Hypothalamus (tissue), 51 donors: ENCODE measurements around the gene CIAO2B.
"Not testable (repeated sequence)": the region's sequence is repeated elsewhere in the genome, so short reads cannot be mapped to it uniquely, and the experiment has no call there.

Experiments
- DNase-seq, 51 donors: peaks; one replicate each; lab custom pipeline; 2025; lab: John Stamatoyannopoulos, UW

Gene CIAO2B

DNA sequence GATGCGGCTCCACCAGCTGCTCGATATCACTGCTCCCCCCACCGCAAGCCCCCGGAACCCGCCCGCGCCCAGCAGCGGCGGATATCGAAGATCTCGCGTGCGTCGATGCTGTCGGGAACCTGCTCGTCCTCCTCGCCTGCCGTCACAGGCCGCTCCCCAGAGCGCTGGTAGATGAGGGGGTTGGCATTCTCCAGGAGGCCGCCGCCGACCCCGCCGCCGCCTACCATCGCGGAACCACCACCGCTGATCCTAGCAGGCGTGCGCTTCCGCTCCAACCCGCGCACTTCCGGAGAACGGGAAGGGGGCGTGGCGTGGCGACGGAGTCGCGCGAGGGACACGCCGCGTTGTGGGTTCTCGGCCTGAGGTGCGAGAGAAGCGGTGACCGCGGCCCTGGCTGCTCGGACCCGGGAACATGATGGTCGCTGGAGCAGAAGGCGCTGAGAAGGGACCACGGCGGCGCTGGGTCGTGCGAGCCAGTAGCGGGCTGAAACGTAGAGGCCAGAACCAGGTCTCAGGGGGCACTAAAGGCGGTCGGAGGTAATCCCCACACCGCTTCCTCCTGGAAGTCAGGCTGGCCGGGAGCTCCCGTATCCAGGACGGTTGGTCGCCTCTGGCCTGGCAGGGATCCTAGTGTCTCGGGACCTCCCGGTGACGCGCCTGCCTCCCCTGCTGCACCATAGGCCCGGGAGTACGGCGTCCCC lies at the start of gene CIAO2B:
TSS of gene CIAO2B (minus strand) at position 265 of the 701 bp plus-strand sequence. CDS start at position 227, 38 bp downstream.
- peak; percentile 34 to 92 (median 80) for DNase-seq

DNA sequence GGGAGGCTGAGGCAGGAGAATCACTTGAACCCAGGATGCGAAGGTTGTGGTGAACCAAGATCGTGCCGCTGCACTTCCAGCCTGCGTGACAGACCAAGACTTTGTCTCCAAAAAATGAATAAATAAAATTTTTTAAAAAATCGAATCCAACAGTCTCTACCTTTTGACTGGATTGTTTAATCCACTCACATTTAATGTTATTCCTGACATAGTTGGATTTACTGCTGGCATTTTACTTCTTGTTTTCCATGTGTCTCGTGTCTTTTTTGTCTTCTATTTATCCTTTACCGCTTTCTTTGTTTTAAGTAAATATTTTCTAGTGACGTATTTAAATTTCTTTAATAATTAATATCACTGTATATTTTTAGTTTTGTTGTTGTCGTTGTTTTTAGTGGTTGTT lies 48.8 kb upstream of the CIAO2B start:
- no peak for DNase-seq

DNA sequence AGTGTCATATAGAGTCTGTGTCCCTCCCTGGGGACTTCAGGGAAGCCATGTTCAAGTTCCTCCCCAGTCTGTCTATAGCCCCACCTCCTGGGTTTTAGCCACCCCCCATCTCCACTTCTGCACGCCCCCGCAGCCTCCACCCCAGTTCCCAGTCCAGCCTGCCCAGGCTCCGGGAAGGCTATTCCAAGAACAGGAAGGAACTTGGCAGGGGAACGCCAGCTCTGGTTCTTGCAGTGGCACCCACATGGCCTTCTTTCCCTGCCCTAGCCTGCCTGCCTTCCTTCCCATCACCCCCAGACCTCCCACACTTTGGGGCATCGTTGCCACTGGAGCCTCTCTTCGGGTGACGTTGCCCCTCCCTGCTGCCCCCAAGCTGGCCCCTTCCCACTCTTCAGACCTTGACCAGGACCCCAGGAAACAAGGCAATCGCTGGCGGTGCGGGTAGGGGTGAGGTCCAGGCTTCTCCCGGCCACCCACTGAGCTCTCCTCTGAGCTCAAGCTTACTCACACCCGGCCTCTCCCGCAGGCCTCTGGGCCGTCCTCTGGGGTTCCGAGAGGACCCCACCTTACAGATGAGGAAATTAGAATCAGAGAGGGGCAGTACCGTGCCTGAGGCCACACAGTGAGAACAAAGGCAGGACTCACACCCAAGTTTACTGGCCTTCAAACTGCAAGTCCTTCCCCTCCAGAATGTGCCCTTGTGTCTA lies 45.0 kb upstream of the CIAO2B start:
- DNase-seq = peak in 1 of 51 donors; percentile 6

DNA sequence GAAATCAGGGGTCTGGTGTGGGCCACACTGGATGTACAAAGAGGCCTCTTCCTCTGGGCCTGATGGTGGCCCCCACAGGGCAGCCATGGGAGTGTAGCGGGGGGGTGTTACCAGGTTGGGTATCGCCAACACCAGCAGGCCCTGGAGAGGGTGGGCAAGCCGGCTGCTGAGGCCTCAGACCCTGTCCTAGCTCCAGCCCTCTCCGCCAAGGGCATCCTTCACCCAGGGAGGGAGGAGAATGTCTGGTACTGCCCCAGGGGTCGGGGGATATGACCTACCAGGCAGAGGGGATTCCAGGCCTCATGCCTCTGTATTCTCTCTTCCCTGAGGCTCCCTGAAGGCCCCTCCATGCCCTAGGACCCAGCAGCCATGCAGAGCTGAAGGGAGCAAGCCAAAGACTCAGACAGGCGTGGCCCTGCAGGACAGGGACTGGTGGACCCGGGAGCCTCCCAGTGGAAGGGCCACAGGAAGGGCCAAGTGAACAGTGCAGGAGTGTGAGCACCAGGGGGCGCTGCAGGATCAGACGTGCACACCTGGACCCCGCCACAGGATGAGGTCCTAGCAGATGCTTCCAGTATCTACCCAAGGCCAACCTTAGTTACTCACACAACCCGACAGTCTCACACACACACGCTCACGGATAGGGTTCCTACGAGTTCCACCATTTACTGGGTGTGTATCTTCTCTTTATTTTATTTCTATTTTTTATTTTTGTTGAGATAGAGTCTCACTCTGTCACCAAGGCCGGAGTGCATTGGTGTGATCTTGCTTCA lies 43.3 kb upstream of the CIAO2B start:
- DNase-seq = peak; percentile 46 to 95 (median 75)

DNA sequence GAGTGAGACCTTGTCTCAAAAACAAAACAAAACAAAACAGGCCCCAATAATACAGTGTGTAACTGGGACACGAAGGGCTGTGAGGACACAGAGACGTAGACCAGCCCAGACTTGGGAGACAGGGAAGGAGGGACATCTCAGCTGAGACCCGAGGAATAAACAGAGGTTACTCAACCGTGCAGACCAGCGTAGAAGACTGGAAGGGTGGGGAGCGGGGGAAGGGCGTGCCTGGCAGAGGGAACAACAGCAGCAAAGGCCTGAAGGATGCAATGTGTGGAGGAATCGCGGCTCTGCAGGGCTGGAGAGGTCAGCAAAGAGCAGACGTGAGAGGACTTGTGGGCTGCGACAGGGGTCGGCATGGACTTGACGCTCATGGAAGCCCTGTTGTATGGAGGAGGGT lies 42.5 kb upstream of the CIAO2B start:
- no peak for DNase-seq

DNA sequence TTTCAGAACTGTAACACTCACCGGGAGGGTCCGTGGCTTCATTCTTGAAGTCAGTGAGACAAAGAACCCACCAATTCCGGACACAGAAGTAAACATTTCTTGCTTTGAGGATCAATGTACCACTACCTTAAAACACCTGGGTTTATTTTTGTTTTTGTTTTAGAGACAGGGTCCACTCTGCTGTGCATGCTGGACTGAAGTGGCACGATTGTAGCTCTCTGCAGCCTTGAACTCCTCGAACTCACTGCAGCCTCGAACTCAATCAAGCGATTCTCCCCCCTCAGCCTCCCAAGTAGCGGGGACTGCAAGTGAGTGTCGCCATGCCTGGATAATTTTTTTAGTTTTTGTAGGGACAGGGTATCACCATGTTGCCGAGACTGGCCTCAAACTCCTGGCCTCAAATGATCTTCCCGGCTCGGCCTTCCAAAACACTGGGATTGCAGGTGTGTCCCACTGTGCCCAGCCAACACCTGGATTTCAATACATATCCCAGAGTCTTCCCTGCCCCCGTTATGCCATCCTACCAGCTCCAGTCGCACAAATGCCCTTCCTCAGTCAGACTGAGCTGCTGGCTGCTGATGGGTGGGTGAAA lies 41.2 kb upstream of the CIAO2B start:
- DNase-seq = no peak

DNA sequence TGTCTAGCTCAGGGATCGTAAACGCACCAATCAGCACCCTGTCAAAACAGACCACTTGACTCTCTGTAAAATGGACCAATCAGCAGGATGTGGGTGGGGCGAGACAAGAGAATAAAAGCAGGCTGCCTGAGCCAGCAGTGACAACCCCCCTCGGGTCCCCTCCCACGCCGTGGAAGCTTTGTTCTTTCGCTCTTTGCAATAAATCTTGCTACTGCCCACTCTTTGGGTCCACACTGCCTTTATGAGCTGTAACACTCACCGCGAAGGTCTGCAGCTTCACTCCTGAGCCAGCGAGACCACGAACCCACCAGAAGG lies 40.7 kb upstream of the CIAO2B start:
- DNase-seq = not testable (repeated sequence)

DNA sequence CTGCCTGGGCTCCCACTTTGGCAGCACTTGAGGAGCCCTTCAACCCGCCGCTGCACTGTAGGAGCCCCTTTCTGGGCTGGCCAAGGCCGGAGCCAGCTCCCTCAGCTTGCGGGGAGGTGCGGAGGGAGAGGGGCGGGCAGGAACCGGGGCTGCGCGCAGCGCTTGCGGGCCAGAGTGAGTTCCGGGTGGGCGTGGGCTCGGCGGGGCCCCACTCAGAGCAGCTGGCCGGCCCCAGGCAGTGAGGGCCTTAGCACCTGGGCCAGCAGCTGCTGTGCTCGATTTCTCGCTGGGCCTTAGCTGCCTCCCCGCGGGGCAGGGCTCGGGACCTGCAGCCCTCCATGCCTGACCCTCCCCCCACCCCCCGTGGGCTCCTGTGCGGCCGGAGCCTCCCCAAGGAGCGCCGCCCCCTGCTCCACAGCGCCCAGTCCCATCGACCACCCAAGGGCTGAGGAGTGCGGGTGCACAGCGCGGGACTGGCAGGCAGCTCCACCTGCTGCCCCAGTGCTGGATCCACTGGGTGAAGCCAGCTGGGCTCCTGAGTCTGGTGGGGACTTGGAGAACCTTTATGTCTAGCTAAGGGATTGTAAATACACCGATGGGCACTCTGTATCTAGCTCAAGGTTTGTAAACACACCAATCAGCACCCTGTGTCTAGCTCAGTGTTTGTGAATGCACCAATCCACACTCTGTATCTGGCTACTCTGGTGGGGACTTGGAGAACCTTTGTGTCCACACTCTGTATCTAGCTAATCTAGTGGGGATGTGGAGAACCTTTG lies 40.1 kb upstream of the CIAO2B start:
- DNase-seq = not testable (repeated sequence)

DNA sequence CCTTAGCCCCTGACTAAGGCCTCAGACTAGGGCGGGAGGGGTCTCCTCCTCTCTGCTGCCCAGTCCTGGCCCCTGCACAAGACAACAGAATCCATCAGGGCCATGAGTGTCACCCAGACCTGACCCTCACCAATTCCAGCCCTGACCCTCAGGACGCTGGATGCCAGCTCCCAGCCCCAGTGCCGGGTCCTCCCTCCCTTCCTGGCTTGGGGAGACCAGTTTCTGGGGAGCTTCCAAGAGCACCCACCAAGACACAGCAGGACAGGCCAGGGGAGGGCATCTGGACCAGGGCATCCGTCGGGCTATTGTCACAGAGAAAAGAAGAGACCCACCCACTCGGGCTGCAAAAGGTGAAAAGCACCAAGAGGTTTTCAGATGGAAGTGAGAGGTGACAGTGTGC lies 39.5 kb upstream of the CIAO2B start:
- DNase-seq = no peak

DNA sequence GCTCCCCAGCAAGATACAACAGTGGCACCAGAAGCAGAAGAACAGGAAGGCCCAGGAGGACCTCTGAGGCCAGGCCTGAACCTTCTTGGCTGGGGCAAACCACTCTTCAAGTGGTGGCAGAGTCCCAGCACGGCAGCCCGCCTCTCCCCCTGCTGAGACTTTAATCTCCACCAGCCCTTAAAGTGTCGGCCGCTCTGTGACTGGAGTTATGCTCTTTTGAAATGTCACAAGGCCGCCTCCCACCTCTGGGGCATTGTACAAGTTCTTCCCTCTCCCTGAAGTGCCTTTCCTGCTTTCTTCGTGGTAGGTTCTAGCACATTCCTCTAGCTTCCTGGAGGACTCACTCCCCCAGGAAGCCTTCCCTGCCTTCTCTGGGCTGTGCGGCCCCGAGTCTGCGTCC lies 38.8 kb upstream of the CIAO2B start:
- no peak for DNase-seq

DNA sequence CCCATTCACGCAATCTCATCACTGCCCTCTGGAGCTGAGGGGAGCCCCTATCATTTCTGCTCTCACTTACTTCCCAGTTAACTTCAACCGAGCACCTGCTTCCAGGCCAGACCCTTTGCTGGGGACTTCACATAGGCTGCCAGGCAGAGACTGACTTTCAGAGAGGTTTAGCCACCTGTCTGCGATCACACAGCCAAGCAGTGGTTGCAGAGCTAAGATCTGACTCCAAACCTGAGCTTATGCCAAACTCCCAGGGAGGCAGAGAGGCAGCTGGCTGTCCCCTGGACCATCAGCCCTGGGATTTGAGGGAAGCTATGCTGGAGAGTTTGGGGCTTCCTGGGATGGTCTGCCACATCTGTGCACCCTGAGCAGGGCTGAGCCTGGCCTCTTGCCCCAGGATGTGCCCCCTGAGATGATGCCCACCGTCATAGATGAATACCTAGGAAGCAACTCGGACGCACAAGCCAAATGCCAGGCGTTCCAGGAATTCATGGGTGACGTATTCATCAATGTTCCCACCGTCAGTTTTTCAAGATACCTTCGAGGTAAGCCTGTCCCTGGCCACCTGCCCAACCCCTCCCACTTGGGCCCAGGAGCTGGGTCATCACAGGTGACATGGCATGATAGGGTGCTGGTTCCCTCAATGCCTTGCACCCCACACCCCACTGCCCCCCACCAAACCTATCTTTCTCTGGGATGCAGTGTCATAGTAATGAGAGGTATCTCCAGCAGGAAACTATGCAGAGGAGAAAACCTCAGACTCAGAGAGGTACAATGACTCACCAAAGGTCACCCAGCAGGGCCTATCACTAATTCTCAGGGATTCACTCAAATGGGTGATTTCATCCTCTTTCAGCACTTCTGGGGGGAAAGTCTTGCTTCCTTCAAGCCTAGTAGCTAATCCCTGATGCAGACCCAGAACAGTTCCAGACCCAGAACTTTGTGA lies 36.8 kb upstream of the CIAO2B start:
- DNase-seq = no peak

DNA sequence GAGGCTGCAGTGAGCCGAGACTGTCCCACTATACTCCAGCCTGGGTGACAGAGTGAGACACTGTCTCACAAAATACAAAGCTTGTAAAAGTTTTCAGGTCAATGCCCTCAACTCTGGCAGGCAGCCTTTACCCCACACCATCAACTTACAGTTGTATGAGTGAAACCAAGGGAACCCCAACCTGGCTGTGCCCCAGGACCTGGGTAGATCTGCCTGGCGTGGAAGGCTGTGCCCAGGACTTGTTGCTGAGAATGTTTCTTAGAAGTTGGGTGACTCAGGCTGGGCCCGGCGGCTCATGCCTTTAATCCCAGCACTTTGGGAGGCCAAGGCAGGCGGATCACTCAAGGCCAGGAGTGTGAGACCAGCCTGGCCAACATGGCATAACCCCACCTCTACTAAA lies 34.6 kb upstream of the CIAO2B start:
- peak in 2 of 51 donors; percentile 18 to 36 for DNase-seq

DNA sequence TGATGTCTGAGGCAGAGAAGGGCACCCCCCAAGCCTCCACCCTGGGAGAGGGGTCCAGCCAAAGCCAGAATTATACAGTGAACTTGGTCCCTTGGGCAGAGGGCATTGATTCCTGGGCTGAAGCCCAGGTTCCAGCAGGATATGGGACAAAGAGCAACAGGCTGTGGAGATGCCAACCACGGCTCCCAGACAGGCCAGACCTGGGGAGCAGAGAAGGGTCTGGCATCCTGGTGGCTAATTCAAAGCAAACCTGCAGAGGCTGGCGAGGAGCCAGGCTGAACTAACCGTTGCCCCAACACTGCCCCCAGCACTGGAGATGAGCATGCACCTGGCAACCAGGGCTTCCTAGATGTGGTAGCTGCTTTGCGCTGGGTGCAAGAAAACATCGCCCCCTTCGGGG lies 29.8 kb upstream of the CIAO2B start:
- DNase-seq = no peak

DNA sequence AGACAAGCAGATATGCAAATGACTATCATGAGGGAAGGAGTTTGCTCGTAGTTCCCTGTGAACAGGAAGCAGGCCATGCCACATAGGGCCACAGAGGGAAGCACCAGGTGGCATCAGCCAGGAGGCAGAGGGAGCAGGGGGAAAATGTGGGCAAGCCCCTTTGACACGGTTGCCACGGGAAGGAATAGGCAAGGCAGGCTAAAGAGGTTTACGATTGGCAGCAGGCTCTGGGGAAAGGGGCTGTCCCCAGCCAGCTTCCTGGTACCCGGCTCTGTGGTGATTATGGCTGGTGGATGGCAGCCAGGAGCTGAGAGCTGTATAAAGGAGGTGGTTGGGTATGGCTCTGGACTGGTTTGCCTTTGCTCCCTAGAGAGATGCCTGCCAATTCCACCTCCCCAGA lies 27.7 kb upstream of the CIAO2B start:
- DNase-seq = no peak

DNA sequence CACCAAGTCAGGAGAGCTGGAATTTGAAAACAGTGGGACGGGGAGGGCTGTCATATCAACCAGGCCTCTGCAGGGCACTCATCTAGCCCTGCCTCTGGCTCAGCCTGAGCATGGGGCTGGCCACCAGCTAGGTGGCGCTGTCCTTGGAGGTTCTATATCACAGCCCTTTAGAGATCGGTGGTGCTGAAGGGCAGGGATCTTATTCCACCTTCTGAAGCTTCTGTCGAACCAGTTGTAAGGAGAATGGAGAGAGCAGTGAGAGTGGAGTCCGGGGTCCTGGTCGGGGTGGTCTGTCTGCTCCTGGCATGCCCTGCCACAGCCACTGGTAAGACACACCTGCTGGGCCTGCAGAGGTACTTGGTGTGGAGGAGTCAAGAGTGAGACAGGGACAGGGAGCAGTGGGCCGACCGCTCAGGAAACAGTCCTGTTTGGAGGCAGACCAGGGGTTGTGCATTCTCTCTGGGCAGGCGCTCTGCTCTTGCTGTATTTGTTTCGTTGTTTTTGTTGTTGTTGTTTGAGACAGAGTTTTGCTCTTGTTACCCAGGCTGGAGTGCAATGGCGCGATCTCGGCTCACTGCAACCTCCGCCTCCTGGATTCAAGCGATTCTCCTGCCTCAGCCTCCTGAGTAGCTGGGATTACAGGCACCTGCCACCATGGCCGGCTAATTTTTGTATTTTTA lies 27.0 kb upstream of the CIAO2B start, which contains the start of gene CES3:
TSS of gene CES3 (plus strand) at position 202 of the 680 bp plus-strand sequence. CDS start at position 244, 42 bp downstream.
- peak in 24 of 51 donors; percentile 4 to 51 (median 31) for DNase-seq

DNA sequence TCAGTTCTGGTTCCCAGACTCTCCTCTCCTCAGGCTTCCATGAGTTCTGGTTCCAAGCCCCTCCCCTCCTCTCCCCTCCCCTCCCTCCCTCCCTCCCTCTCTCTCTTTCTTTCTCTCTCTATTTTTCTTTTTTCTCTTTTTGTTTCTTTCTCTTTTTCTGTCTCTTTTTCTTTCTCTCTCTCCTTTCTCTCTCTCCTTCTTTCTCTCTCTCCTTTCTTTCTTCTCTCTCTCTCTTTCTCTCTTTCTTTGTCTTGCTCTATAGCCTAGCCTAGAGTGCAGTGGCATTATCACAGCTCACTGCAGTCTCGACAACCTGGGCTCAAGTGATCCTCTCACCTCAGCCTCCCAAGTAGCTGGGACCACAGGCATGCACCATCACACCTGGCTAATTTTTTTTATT lies 26.1 kb upstream of the CIAO2B start:
- DNase-seq = no peak

DNA sequence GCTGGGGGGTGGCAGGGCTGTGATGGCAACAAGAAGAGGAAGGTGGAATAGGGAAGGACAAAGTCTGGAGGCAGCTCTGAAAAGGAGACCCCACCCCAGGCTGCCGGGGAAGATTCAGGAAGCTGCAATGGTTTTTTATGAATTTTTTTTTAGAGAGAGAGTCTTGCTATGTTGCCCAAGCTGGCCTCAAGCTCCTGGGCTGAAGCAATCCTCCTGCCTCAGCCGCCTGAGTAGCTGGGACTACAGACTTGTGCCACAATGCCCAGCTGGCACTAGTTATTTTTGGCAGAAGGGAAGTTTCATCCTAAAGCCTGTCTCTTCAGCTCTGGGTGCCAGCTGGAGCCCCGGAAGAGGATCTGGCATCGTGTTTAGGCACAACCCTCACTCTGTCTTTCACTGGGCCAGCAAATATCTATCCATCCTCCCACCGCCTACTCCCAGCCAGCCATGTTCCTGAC lies 25.5 kb upstream of the CIAO2B start:
- peak in 1 of 51 donors; percentile 51 for DNase-seq
